SK-N-SH (cell line): ENCODE data around the gene CCDC116. TPM values are rescaled to one million over a fixed set of nuclear protein-coding genes. Genes with fewer than 3 reads are reported as not detected.

Source experiments
- CTCF ChIA-PET: fragments of 300-600, 350-600 bp; formaldehyde crosslinking; extraction: SDS; loops from one replicate; lab custom pipeline; 2021; lab: Yijun Ruan, JAX
- POLR2A ChIA-PET: fragments of 350-600 bp; sonication (Branson Sonifier 250); formaldehyde crosslinking; extraction: SDS; loops from one replicate; lab custom pipeline; 2020; ENCODE audit warnings: antibody characterized with exemption, inconsistent platforms; lab: Yijun Ruan, JAX
- DNase-seq: peaks from one replicate; pipeline ENCODE4 v3.0.0; 2012
- H2AFZ ChIP-seq: fragments of 200-600 bp; sonication (generic); 2 replicates; pipeline ENCODE4 v1.8.1; 2016; ENCODE audit warnings: antibody characterized with exemption, mild to moderate bottlenecking, low read depth
- H3F3A ChIP-seq: fragments of 200-600 bp; sonication (generic); replicated peaks from 2 replicates; pipeline ENCODE3; 2016; ENCODE audit warnings: antibody characterized with exemption, mild to moderate bottlenecking; ENCODE audit not compliant: insufficient read depth
- H3K27ac ChIP-seq, 2 experiments: fragments of 200-500 bp in 1 of 2; fragments of 200-600 bp in 1 of 2; sonication (Bioruptor generic) in 1 of 2; sonication (generic), shearing (Covaris generic) in 1 of 2; 2 replicates each; pipeline versions ENCODE4 v1.5.1 to v1.6.1; 2014 to 2016; ENCODE audit warnings: low read depth in 2 of 2, inconsistent platforms in 1 of 2, low read length in 1 of 2, mild to moderate bottlenecking in 1 of 2, mixed read lengths in 1 of 2
- H3K27me3 ChIP-seq: fragments of 200-600 bp; sonication (generic), shearing (Covaris generic); 2 replicates; pipeline ENCODE4 v1.6.1; 2016; ENCODE audit warnings: mixed run types; ENCODE audit not compliant: insufficient read depth
- H3K36me3 ChIP-seq, 2 experiments: fragments of 200-500 bp in 1 of 2; fragments of 200-600 bp in 1 of 2; sonication (Bioruptor generic) in 1 of 2; sonication (generic) in 1 of 2; replicated peaks in 1 of 2; 2 replicates each; pipeline versions ENCODE3 to v1.5.1; 2014 to 2016; ENCODE audit warnings: low read length in 1 of 2, mild to moderate bottlenecking in 1 of 2; ENCODE audit not compliant: insufficient read depth in 2 of 2, control insufficient read depth in 1 of 2
- H3K4me1 ChIP-seq, 2 experiments: fragments of 200-500 bp in 1 of 2; fragments of 200-600 bp in 1 of 2; sonication (Bioruptor generic) in 1 of 2; sonication (generic), shearing (Covaris generic) in 1 of 2; 2 replicates each; pipeline versions ENCODE4 v1.5.1 to v1.6.1; 2014 to 2016; ENCODE audit warnings: low read depth in 1 of 2, low read length in 1 of 2, mixed run types in 1 of 2; ENCODE audit not compliant: insufficient read depth in 2 of 2, control insufficient read depth in 1 of 2
- H3K4me2 ChIP-seq: fragments of 200-600 bp; sonication (generic), shearing (Covaris generic); 2 replicates; pipeline ENCODE4 v1.6.1; 2017; ENCODE audit warnings: mixed run types
- H3K4me3 ChIP-seq, 2 experiments: fragments of 200-500 bp in 1 of 2; fragments of 200-600 bp in 1 of 2; sonication (Bioruptor generic) in 1 of 2; sonication (generic), shearing (Covaris generic) in 1 of 2; 2 replicates each; pipeline versions ENCODE4 v1.5.1 to v1.8.1; 2014 to 2016; ENCODE audit warnings: low read depth in 2 of 2, inconsistent platforms in 1 of 2, low read length in 1 of 2, mild to moderate bottlenecking in 1 of 2, mixed read lengths in 1 of 2, moderate library complexity in 1 of 2
- H3K79me2 ChIP-seq: fragments of 200-600 bp; sonication (generic); 2 replicates; pipeline ENCODE4 v1.8.1; 2017; ENCODE audit warnings: mild to moderate bottlenecking; ENCODE audit not compliant: insufficient read depth
- H3K9ac ChIP-seq: fragments of 200-600 bp; sonication (generic); 2 replicates; pipeline ENCODE4 v1.6.1; 2017; ENCODE audit warnings: mixed run types
- H3K9me2 ChIP-seq: fragments of 200-600 bp; sonication (generic); 2 replicates; pipeline ENCODE4 v1.6.1; 2017; ENCODE audit warnings: mixed run types
- H3K9me3 ChIP-seq: fragments of 200-600 bp; sonication (generic); 2 replicates; pipeline ENCODE4 v1.6.1; 2017; ENCODE audit warnings: mixed run types, mild to moderate bottlenecking, moderate library complexity
- H4K20me1 ChIP-seq: fragments of 200-600 bp; sonication (generic); 2 replicates; pipeline ENCODE4 v1.6.1; 2017; ENCODE audit warnings: mild to moderate bottlenecking, mixed run types; ENCODE audit not compliant: insufficient read depth
- CTCF ChIP-seq: fragments of 200-600 bp; sonication (generic); IDR thresholded peaks from 2 replicates; pipeline ENCODE4 v1.6.1; 2017; ENCODE audit warnings: antibody characterized with exemption, mild to moderate bottlenecking, moderate library complexity
- EP300 ChIP-seq, 2 experiments: IDR thresholded peaks; 2 replicates each; pipeline versions ENCODE4 v1.4.0 to v1.6.1; 2012; ENCODE audit warnings: borderline replicate concordance in 1 of 2, low read depth in 1 of 2, low read length in 1 of 2
- EZH2phosphoT487 ChIP-seq: fragments of 200-600 bp; sonication (generic); IDR thresholded peaks from 2 replicates; pipeline ENCODE4 v1.6.1; 2017; ENCODE audit warnings: low read depth, mixed run types, mild to moderate bottlenecking, antibody characterized with exemption, moderate library complexity, borderline replicate concordance
- FOSL2 ChIP-seq: IDR thresholded peaks from 2 replicates; pipeline ENCODE4 v1.4.0; 2012; ENCODE audit warnings: low read depth, mild to moderate bottlenecking, moderate library complexity, borderline replicate concordance
- FOXM1 ChIP-seq: IDR thresholded peaks from 2 replicates; pipeline ENCODE4 v1.4.0; 2012; ENCODE audit warnings: low read depth, mild to moderate bottlenecking
- JUND ChIP-seq: IDR thresholded peaks from 2 replicates; pipeline ENCODE4 v1.4.0; 2012
- MAX ChIP-seq: IDR thresholded peaks from 2 replicates; pipeline ENCODE4 v1.4.0; 2012; ENCODE audit warnings: low read depth
- MEF2A ChIP-seq: IDR thresholded peaks from 2 replicates; pipeline ENCODE4 v1.4.0; 2012; ENCODE audit warnings: low read depth, borderline replicate concordance
- MXI1 ChIP-seq: IDR thresholded peaks from 2 replicates; pipeline ENCODE4 v1.6.1; 2012; ENCODE audit warnings: mild to moderate bottlenecking, low read depth, low read length, improper control_type of control experiment
- NFIC ChIP-seq: IDR thresholded peaks from 2 replicates; pipeline ENCODE4 v1.4.0; 2012; ENCODE audit warnings: borderline replicate concordance
- POLR2AphosphoS5 ChIP-seq: IDR thresholded peaks from 2 replicates; pipeline ENCODE4 v1.6.1; 2012; ENCODE audit warnings: low read depth, low read length
- RCOR1 ChIP-seq: fragments of 150-350 bp; IDR thresholded peaks from 2 replicates; pipeline ENCODE4 v1.6.1; 2017; ENCODE audit warnings: antibody characterized with exemption, low read length
- RFX5 ChIP-seq: IDR thresholded peaks from 2 replicates; pipeline ENCODE4 v1.6.1; 2012; ENCODE audit warnings: mild to moderate bottlenecking, improper control_type of control experiment, low read length
- SIN3A ChIP-seq: IDR thresholded peaks from 2 replicates; pipeline ENCODE4 v1.6.1; 2012; ENCODE audit warnings: low read depth, mild to moderate bottlenecking, low read length, moderate library complexity, borderline replicate concordance
- SMC3 ChIP-seq: IDR thresholded peaks from 2 replicates; pipeline ENCODE4 v1.6.1; 2012; ENCODE audit warnings: low read depth, low read length, improper control_type of control experiment
- TCF12 ChIP-seq: IDR thresholded peaks from 2 replicates; pipeline ENCODE4 v1.4.0; 2012
- YY1 ChIP-seq: IDR thresholded peaks from 2 replicates; pipeline ENCODE4 v1.4.0; 2012; ENCODE audit warnings: low read depth, mild to moderate bottlenecking
- WGBS: methylation state at CpG from one replicate; pipeline ENCODE4 v1.1.6; 2017; ENCODE audit warnings: low lambda C conversion rate; 5-methylcytosine and 5-hydroxymethylcytosine counted together
- polyA plus RNA-seq, 3 experiments: library from polyadenylated mRNA; depleted of rRNA; stranded (reverse); fragments of >200 nt; gene quantifications; 2 replicates each; pipeline ENCODE4 v1.2.3, GENCODE V29; 2012
- TF ChIP-seq, protein P1 (sequence below): IDR thresholded peaks from 2 replicates; pipeline ENCODE4 v1.6.1; 2012; ENCODE audit warnings: mild to moderate bottlenecking, low read depth, low read length, moderate library complexity
- TF ChIP-seq, protein P2 (sequence below): fragments of 150-350 bp; IDR thresholded peaks from 2 replicates; pipeline ENCODE4 v1.6.1; 2017; ENCODE audit warnings: antibody characterized with exemption, low read length, low read depth, borderline replicate concordance
- TF ChIP-seq, protein P3 (sequence below): IDR thresholded peaks from 2 replicates; pipeline ENCODE4 v1.4.0; 2012; ENCODE audit warnings: low read depth, borderline replicate concordance

The CCDC116 gene
- polyA plus RNA-seq, 1 of the 3 experiments (the other 2 are of a cell fraction): 0.28 TPM

DNA sequence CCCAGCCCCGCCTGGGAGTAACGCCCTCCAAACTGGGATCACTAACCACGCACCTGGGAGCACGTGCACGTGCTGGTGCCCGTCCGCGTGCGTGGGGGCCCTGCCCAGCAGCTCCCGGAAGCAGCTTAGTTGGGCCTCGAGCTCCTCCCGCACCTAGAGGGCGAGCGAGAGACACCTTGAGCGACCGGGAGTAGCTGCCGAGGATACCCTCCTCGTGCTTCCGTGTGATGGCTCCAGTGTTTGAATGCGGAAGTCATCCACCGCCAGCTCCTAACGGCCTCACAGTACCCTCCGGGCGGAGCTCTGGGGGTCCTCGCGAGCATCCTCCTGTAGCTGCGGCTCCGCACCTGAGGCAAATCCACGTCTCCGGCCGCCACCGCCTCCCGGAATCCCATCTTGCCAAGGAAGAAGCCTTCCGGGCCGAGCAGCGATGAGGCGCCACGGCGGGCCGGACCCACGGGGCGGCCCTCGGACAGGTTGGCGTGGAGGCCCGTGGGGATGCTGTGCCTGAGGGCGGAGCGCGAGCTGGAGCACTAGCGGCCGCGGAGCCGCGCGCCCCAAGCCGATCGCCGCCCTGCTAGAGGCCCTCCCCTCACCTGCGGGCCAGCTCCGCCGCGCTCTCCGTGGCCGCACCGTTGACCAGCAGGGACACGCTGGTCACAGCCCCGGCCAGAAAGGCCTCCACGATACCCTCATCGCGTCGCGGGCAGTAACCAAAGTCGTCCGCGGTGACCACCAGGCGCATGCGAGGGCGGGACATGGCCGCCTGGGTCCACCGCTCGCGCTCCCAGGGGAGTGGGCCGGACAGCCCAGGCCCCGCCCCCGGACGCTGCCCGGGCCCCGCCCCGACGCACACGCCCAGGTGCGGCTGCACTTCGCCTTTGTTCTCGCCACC lies 3.1 kb upstream of the CCDC116 start, which contains the start of gene YDJC (continued):
- TF ChIP-seq, protein P1, sequence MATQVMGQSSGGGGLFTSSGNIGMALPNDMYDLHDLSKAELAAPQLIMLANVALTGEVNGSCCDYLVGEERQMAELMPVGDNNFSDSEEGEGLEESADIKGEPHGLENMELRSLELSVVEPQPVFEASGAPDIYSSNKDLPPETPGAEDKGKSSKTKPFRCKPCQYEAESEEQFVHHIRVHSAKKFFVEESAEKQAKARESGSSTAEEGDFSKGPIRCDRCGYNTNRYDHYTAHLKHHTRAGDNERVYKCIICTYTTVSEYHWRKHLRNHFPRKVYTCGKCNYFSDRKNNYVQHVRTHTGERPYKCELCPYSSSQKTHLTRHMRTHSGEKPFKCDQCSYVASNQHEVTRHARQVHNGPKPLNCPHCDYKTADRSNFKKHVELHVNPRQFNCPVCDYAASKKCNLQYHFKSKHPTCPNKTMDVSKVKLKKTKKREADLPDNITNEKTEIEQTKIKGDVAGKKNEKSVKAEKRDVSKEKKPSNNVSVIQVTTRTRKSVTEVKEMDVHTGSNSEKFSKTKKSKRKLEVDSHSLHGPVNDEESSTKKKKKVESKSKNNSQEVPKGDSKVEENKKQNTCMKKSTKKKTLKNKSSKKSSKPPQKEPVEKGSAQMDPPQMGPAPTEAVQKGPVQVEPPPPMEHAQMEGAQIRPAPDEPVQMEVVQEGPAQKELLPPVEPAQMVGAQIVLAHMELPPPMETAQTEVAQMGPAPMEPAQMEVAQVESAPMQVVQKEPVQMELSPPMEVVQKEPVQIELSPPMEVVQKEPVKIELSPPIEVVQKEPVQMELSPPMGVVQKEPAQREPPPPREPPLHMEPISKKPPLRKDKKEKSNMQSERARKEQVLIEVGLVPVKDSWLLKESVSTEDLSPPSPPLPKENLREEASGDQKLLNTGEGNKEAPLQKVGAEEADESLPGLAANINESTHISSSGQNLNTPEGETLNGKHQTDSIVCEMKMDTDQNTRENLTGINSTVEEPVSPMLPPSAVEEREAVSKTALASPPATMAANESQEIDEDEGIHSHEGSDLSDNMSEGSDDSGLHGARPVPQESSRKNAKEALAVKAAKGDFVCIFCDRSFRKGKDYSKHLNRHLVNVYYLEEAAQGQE: no peak
- TF ChIP-seq POLR2AphosphoS5 (peak; percentile 64; the same call in 1 of the 2 replicates), EP300 (IDR thresholded peaks at IDR 0.05; ENCODE audit: borderline replicate concordance in 1 of 2, low read depth in 1 of 2, low read length in 1 of 2) (no peak), RCOR1 (no peak), SMC3 (no peak), MAX (peak; percentile 99), CTCF (peak; percentile 61), MEF2A (no peak), NFIC (no peak), EZH2phosphoT487 (no peak), RFX5 (no peak)

- Histone ChIP-seq H3K36me3 (peaks cover 5 to 14% of the 10 kb centered on the region in 2 experiments), H3K9me3 (no peaks in the 10 kb centered on the region), H3K27me3 (no peaks in the 10 kb centered on the region), H3K9ac (no peak overlapping the region), H3K9me2 (no peaks in the 10 kb centered on the region), H3K4me2 (no peak overlapping the region), H4K20me1 (peaks cover 25% of the 10 kb centered on the region), H3K27ac (no peak overlapping the region), H3F3A (peaks cover 11% of the 10 kb centered on the region), H3K79me2 (peaks cover 35% of the 10 kb centered on the region; the same call in 1 of the 2 replicates), H3K4me3 (no peak overlapping the region), H2AFZ (no peak overlapping the region), H3K4me1 (peaks cover 6 to 19% of the 10 kb centered on the region in 2 experiments; a peak in 1 of 4 replicates)
- no peak for DNase-seq
- ChIA-PET POLR2A (interaction anchor here (1.7 kb wide), 1 partner anchor 16 kb away, joined by 7 read pairs; no protein-coding TSS in a partner anchor), CTCF (interaction anchor here (0.6 to 11.2 kb wide), 7 partner anchors 9 to 62 kb away, joined by 3 to 145 read pairs (median 7); partner anchors contain the start of gene SDF2L1)
- WGBS: 87% methylated on average over 4 of the region's 4 CpGs
- TF ChIP-seq TCF12 (no peak), YY1 (no peak), MEF2A (no peak), SIN3A (no peak), FOXM1 (no peak), FOSL2 (no peak), NFIC (no peak), JUND (no peak), MXI1 (no peak)
- TF ChIP-seq, protein P2, sequence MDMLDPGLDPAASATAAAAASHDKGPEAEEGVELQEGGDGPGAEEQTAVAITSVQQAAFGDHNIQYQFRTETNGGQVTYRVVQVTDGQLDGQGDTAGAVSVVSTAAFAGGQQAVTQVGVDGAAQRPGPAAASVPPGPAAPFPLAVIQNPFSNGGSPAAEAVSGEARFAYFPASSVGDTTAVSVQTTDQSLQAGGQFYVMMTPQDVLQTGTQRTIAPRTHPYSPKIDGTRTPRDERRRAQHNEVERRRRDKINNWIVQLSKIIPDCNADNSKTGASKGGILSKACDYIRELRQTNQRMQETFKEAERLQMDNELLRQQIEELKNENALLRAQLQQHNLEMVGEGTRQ: no peak
- TF ChIP-seq, protein P3, sequence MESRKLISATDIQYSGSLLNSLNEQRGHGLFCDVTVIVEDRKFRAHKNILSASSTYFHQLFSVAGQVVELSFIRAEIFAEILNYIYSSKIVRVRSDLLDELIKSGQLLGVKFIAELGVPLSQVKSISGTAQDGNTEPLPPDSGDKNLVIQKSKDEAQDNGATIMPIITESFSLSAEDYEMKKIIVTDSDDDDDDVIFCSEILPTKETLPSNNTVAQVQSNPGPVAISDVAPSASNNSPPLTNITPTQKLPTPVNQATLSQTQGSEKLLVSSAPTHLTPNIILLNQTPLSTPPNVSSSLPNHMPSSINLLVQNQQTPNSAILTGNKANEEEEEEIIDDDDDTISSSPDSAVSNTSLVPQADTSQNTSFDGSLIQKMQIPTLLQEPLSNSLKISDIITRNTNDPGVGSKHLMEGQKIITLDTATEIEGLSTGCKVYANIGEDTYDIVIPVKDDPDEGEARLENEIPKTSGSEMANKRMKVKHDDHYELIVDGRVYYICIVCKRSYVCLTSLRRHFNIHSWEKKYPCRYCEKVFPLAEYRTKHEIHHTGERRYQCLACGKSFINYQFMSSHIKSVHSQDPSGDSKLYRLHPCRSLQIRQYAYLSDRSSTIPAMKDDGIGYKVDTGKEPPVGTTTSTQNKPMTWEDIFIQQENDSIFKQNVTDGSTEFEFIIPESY: no peak
Measured at GRCh38 chr22:21631025-21631424, 1.5 kb upstream of the CCDC116 start.
